ENCODE measurements around the gene KIF19.
A peak's percentile ranks its signal among the peaks of the same experiment; 100 is the strongest.

The KIF19 gene

DNA sequence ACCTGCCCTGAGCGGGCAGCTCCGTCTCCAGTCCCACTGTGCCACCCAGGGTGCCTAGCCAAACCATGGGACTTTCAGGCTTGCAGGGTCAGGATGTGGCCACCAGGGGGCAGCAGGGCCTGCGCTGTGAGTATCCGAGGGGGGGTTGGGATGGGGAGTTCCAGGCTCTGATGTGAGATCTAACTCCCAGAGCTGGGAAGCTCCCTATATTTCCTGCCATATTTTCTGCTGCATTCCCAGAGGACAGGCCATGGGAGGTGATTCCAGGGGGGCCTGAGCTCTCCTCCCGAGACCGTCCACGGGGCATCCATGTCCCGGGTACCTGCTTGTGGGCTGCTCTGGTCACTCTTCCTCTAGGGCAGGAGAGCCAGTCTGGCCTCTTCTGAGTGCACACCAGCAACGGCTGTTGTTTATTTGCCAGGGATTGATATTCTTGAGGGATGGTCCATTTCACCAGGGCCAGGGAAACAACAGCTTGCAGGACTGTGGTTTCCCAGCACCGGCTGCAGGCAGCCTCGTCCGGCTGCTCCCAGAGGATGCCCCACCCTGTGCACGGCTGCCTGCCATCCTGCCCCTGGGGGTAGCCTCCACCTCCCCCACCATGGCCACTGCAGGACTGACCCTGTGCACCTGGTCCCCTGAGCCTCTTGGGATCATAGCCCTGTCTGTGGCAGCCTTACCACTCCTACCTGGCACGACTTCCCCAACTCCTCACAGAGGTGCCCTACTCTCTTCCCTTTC is 42.5 kb downstream of the KIF19 start:
- peak; percentile 26 for DNase-seq

DNA sequence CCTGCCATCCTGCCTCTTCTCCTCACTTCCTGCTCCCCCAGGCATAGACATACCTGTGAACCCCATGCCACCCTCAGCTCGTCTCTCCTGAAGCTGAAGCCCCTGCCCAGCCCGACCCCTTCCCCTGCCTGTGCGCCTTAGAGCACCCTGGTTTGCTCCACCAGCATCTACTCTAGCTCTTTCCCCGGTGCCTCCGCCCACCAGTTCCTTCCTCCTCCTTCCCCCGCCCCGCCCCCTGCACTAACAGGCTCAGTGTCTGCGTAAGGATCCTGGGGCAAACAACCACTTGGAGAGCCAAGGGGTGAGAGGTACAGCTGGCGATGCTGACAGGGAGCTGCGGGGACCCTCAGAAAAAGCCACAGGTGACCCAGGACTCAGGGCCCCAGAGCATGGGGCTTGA is 43.2 kb downstream of the KIF19 start:
- DNase-seq = no peak

DNA sequence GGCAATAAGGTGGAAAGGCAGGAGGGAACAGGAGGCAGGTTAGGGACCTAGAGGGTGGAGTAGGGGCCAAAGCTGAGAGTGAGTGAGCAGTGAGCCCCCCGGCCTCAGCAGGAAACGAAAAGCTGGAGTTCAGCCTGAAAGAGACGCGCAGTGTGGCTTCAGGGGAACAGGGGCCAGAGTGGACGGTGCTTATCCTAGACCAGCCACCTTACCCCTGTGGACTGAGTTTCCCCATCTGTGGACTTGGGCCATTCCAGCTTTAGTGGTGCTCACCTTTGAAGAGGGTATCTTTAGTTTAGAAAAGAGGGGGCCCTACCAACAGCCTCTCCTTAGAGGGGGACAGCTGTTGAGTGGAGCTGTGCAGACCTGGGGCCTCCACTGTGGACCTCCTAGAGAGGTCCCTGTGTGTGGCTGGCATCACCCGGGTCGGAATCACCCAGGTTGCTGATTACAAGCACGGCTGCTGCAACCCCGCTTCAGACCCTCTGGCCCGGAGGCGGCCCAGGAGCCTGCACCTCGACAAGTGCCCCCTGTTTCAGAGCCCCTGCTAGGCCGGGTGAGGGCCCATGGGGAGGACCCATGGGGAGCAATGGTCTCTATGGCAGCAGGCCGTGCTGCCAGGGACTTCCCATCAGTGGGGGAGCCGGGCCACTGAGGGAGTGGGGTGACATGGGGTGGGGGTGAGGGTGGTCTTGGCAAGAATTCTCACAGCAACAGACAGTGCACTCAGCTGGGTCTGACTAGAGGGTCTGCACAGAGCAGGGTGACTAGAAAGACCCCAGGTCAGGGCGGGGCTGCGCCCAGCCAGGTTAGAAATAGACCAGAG is 43.9 kb downstream of the KIF19 start:
- DNase-seq = no peak

DNA sequence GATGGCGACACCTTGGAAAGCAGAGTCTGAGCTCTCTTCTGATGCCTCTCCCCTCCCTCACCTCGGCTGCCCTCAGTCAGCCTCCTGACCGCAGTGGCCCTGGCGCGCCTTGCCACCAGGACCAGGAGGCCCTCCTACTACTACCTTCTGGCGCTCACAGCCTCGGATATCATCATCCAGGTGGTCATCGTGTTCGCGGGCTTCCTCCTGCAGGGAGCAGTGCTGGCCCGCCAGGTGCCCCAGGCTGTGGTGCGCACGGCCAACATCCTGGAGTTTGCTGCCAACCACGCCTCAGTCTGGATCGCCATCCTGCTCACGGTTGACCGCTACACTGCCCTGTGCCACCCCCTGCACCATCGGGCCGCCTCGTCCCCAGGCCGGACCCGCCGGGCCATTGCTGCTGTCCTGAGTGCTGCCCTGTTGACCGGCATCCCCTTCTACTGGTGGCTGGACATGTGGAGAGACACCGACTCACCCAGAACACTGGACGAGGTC is 45.7 kb downstream of the KIF19 start:
- DNase-seq = no peak

DNA sequence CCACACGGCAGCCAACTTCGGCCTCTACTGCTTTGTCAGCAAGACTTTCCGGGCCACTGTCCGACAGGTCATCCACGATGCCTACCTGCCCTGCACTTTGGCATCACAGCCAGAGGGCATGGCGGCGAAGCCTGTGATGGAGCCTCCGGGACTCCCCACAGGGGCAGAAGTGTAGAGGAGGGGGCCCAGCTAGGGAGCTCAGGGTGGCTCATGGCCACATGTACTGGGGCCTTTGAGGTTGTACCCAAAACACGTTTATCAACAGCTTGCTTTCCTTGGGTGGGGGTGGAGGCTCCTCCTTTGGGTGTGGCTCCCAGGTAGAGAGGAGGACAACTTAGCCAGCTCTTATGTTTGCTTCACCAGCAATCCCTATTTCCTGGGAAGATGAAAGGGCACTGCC is 46.4 kb downstream of the KIF19 start:
- DNase-seq = no peak

DNA sequence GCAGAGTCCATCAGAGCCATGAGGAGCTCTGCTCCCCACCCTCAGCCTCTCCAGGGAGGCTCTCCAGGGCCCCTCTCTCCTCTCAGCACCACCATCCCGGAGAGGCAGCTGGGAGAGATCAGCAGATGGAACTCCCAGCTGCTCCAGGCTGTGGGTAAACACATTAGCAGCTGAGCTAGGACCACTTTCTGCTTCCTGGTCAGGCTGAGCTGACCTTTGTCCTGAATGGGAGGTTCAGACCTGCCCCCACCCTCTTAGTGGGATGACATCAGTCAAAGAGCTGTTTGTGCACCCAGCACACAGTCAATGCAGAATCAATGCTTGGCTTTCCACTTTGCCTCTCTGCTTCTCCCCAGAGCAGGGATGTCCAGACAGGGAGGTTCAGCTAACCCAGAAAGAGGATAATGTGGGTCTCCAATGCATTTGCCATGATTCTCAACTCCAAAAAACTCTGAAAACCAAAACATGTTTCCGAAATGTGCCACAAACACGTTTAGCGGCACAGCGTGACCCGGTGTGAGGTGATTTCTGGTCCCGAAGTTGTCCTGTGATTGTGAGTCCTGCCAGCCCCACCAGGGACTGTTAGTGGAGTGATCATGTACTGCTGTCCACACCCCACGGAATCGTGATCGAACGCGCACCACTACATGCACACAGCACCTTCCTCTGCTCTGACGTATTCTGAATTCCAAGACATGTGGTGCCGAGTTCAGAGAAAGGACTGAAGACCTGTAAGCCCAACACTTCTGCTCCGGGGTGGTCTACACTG is 48.0 kb downstream of the KIF19 start:
- no peak for DNase-seq

DNA sequence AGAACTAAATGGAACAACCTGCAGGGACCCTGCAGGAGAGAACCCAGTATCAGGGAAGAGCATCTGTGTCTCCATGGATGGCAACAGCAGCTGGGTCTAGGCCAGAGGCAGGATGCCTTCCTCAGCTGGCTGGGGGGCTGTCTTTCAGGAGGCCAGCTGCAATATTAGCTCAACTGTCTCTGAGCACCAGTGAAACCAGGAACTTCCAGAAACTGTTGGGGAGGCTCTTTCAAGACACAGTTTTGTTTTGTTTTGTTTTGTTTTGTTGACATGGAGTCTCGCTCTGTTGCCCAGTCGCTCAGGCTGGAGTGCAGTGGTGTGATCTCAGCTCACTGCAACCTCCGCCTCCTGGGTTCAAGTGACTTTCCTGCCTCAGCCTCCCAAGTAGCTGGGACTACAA is 48.8 kb downstream of the KIF19 start:
- no peak for DNase-seq

DNA sequence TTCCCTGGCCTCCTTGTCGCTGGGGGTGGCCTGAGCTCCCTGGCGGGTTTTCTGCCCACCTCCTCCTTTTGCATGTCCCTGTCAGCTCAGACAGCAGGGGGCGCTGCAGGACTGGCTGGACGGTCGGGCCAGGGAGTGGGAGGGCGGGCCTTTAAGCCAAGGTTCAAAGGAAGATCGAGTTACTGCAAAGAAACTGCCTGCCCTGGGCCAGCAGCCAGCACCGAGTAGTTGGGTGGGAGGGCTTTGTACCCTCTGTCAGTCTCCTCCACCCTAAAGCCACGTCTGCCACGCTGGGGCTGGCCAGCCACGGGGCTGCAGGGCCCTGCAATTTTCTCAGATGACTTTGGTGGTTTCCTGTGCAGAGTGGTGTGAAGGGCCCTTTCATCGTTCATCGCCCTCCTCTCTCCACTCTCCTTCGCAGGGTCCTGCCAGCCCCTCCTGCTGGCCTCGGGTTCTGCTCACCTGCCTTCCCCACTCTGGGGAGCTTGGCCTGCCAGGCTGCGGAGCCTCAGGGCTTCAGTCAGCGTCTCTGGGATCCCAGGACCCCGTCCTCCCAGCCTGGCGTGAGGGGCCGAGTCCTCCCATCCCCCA is 53.6 kb downstream of the KIF19 start:
- DNase-seq = peak; percentile 76

DNA sequence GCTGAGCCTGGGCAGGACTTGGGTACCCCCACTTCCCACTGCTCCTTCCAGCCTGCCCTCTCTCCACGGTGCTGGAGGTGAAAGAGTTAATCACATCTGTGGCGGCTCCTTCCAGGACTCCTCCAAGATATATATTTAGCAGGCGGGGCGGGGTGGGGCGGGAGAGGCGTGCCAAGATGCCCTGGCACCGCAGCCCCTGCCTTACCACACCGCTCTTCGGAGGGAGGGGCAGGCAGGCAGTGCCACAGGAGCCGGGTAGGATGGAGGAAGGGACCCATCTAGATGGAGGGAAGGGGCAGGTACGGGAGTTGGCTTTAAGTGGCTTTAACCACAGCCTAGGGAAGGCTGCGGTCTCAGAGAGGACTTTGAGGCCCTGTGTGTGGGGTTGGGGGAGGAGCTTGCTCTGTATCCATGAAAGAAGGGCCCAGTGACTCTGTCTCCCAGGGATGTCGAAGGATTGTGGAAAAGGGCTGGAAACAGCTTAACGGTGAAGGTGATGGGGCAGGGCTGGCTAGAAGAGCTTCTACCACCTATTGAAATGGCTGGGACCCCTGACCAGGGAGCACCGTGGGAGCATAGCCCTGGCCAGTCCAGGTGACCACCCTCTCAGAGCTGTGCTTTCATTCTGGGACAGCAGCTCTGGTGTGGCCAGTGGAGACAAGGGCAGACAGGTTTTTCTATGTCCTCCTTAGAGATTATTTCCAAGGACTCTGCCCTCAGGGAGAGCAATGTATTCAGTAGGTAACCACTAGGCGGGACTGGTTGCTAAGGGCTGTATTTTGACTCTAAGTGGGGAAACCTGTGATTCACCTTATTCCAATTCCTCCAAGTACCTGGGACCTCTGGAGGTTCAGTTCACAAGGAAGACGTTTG is 54.3 kb downstream of the KIF19 start:
- DNase-seq = no peak

DNA sequence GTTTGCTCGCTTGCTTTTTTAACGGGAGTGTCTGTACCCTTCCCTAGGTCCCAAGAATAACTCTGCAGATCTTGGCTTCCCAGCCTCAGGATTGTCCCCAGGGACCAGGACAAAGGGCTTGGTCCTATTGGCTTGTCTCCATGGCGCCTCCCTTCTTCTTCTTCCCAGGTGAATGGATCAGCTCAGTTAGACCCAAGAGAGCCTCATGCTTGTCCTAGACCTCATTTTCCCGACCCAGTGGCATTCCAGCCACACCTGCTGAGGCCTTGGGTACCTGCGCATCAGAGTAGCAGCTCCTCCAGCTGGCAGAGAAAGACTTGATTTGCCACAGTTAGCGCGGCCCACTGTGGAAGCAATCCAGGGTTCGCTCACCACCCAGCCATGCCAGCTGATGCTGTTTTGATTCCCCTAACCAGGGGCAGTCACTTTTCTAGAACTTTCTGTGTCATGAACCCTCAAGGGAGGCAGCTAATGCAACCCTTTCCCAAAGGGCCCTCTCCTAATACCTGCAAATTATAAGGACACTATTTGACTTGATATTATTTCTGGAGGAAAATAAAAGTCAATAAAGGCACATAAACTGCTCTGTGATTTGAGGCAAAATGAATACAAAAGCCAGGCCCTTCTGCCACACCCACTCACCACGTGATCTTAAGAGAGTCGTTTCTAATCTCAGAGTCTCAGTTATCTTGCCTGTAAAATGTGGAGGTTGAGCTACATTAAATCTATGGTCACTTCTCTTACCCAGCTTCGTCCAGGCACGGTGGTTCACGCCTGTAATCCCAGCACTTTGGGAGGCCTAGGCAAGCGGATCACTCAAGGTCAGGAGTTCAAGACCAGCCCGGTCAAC is 55.2 kb downstream of the KIF19 start:
- no peak for DNase-seq

DNA sequence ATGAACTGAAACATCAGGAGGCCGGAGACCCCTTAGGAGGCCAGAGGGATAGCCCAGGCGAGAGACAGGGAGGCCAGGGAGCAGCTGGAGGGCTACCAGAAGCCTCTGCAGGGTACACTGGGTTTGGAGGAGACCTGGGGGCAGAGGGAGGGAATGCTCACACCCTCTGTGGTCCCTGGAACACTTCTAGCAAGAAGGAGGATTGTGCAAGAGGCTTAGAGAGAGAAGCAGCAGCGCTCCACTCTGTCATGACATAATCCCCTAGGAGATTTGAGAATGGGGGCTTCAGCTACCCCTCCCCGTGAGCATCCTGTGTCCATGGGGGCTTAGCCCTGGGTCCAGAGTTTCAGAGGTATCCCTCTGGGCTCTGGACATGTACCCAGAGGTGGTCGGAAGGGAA is 57.1 kb downstream of the KIF19 start:
- no peak for DNase-seq

DNA sequence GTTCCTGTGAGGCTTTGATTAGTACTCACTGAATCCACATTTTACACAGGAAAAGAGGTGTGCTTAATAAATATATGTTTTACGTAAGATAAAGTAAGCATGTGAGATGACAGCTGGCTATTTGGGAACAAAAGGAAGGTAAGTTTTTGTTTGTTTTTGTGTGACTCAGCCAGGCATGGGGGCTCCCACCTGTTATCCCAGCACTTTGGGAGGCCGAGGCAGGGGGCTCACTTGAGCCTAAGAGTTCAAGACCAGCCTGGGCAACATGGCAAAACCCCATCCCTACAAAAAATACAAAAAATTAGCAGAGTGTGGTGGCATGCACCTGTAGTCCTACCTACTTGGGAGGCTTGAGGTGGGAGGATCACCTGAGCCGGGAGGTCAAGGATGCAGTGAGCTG is 59.2 kb downstream of the KIF19 start:
- DNase-seq = no peak

DNA sequence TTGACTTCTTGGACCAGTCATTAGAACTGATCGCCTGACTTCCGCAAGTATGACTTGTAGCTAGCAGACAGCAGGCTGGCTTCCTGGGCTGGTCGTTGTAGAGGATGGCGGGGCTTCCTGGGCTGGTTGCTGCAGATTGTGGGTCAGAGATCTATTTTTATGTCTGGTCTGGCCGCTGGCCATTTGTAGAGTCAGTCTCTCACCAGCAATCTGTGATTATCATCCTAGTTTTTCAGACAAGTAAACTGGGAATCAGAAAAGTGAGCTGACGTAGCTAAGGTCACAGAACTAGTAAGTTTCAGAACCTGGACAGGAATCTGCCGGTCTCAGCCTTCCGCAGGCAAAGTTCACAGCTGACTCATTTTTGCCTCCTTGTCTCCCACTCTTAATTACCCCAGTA is 60.4 kb downstream of the KIF19 start:
- no peak for DNase-seq

DNA sequence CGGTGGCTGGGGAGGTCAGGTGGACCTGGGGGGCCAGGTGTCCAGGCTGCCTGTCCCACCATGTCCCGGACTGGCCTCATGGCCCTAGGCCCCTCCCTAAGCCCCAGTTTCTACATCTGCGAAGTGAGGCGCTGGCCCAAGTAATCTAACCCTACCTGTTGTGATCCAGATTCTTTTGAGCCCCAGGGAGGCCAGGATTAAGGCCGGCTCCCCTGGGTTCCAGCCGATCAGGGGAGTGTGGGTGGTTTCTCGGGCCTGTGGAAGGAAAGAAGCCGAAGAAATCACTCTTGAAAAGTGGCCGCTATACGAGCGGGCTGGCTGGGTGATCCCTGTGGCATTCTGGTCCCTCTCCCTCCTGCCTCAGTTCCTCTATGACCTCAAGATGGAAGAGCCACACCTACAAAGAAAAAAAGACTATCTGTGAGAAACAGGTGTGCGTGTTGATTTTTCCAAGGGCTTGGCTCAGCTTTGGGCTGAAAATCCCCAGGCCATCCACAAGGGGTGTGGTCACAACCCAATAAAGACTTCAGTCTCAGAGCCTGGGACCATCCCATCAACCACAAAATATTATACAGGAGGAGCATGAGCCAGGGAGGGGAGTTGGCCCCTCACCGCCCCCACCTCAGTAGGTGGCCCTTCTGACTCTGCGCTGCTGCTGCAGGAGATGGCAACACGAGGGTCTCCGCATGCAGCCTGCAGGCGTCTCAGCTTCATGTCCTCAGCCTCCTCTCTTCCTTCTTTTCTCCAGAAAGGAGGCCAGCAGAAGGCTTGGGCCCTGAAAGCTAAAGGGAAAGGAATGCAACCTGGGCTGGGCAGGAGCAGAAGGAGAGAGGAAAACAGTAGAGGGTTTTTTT is 61.6 kb downstream of the KIF19 start:
- no peak for DNase-seq

DNA sequence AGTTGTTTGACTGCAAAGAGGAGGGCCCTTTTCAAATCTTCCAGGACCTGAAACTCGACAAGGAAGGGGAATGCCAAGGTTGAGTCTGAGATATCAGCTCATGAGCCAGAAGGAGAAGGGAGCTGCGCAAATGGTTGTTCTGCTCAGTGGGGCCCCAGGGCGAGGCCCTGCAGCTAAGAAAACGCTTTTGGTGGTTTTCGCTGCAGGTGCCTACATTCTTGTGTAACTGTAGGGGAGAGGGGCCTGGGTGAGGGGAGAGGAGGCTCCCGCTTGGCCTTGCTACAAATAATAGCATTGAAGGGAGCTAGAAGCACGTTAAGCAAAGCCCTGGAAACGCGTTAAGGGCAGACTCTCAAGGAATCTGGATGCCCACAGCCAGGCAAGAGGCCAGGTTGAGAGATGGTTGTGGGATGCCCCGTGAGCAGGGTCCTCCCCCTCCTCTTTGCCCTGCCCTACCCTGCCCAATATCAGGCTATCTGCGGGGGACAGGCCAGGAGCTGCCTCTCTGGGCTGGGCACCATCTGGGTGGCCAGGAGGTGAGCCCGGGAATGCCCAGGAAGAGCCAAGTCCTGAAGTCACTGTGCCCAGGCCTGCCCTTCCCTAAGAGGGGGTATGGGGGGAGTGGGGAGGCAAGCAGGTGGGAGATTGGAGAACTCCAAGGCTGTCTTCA is 63.2 kb downstream of the KIF19 start:
- DNase-seq = no peak

DNA sequence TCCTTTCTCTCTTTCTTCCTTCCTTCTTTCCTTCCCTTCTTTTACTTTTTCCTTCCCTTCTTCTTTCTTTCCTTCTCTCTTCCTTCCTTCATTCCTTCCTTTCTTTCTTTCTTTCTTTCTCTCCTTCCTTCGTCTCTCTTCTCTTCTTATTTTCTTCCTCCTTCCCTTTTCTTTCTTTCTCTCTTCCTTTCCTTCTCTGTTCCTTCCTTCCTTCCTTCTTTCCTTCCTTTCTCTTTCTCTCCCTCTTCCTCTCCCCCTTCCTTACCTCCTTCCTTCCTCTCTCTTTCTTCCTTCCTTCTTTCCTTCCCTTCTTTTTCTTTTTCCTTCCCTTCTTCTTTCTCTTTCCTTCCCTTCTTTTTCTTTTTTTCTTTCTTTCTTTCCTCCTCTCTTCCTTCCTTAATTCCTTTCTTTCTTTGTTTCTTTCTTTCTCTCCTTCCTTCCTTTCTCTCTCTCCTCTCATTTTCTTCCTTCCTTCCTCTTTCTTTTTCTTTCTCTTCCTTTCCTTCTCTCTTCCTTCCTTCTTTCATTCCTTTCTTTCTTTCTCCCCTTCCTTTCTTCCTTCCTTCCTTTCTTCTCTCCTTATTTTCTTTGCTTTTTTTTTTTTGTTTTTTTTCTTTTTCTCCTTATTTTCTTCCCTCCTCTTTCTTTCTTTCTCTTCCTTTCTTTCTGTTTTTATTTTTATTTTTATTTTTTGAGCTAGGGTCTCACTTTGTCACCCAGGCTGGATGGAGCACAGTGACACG is 64.1 kb downstream of the KIF19 start:
- no peak for DNase-seq

DNA sequence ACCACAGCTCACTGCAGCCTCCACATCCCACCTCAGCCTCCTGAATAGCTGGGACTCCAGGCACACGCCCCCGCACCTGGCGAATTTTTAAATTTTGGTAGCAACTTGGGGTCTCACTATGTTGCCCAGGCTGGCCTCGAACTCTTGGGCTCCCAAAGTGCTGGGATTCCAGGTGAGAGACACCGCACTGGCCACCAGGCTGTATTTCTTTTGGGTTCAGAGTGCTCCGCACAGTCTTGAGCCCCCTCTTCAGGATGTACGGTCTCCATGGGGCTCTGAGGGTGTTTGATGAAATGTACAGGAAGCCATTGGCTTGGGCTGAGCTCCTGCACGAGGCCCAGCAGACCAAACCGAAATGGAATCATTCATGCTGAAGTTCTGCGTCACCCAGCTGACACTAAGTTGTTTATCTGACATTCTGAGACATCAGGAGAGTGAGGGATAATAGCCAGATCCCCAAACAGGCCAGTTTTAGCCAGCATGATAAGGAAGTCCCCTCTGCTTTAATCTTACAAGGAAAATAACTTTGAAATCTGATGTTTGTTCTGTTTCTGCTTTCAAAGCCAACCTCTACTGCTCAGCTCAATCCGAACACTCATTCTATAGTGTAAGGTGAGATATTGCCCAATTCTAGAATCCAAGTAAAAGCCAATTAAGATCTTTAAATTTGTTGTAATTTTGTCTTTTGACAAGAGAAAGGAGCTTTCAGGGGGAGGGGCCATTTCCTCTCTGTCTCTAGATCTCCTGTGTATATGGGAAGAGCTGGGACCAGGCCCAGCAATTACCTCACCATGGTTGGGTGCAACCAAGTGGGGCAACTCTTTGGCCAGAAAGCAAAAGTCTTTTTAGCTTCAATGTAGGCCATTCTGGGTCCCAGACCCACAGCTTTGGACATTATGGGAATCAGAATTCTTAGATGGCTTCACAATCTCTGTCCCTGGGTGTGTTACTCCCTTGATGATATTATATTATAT is 64.9 kb downstream of the KIF19 start:
- DNase-seq = no peak

DNA sequence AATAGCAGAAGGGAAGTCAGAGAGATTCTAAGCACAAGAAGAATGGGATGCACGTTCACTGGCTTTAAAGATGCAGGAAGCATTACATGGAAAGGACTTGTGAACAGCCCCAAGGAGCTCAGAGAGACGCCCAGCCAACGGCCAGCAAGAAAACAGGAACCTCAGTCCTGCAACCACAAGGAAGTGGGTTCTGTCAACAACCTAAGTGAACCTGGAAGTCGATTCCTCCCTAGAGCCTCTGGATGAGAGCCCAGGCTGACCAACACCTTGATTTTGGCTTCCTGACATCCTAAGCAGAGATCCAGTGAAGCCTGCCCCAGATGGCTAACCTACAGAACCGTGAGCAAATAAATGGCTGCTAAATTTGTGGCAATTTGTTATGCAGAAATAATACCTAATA is 65.7 kb downstream of the KIF19 start:
- DNase-seq = no peak

Measured in NCI-H1105 treated with DMSO at 0.1 percent for 48 hours (cell line).